Prostate gland (tissue), 2 donors: ENCODE measurements around the gene KCNJ5. TPM values are rescaled to one million over a fixed set of nuclear protein-coding genes. Genes with fewer than 3 reads are reported as not detected.

ENCODE experiments used
- DNase-seq: peaks from one replicate; pipeline ENCODE4 v3.0.0-alpha.2; 2019; ENCODE audit warnings: low spot score
- H3K27ac ChIP-seq, 2 donors: fragments of 200-600 bp; sonication (generic); 2 replicates each; pipeline ENCODE4 v1.5.1; 2017 to 2019
- H3K27me3 ChIP-seq: fragments of 200-600 bp; sonication (generic); replicated peaks from 2 replicates; pipeline ENCODE4 v1.5.1; 2019; ENCODE audit not compliant: insufficient read depth
- H3K36me3 ChIP-seq, 2 donors: fragments of 200-600 bp; sonication (generic); 1 replicate in 1 of 2; 2 replicates in 1 of 2; pipeline versions ENCODE4 v1.5.1 to v1.8.1; 2017 to 2019
- H3K4me1 ChIP-seq: fragments of 200-600 bp; sonication (generic); replicated peaks from 2 replicates; pipeline ENCODE4 v1.5.1; 2019
- H3K4me3 ChIP-seq, 2 donors: fragments of 200-600 bp; sonication (generic); 2 replicates each; pipeline ENCODE4 v1.5.1; 2017 to 2019
- H3K9me3 ChIP-seq: fragments of 200-600 bp; sonication (generic); 2 replicates; pipeline ENCODE4 v1.5.1; 2017
- CTCF ChIP-seq, 4 experiments: fragments of 200-600 bp in 2 of 4; fragments of 450-650 bp in 2 of 4; sonication (generic) in 2 of 4; IDR thresholded peaks; 1 replicate in 3 of 4; 2 replicates in 1 of 4; pipeline ENCODE4 v1.5.1; 2016 to 2019; ENCODE audit warnings: antibody characterized with exemption in 4 of 4, mild to moderate bottlenecking in 2 of 4, moderate library complexity in 2 of 4
- POLR2A ChIP-seq: fragments of 450-650 bp; IDR thresholded peaks from one replicate; pipeline ENCODE4 v1.6.1; 2016; ENCODE audit warnings: antibody characterized with exemption, mild to moderate bottlenecking
- POLR2AphosphoS5 ChIP-seq: sonication (generic); formaldehyde crosslinking; IDR thresholded peaks from one replicate; pipeline ENCODE4 v1.6.1; 2017; ENCODE audit warnings: antibody characterized with exemption
- WGBS: methylation state at CpG from one replicate; pipeline ENCODE4 v1.1.5; 2018; 5-methylcytosine and 5-hydroxymethylcytosine counted together
- intact Hi-C: fragments of 100-400 bp; cut with DNase I; formaldehyde crosslinking; loops from one replicate; pipeline ENCODE4 v1.14.2; 2022
- total RNA-seq, 2 donors: library from RNA; depleted of rRNA; stranded (reverse); fragments of >200 nt; gene quantifications; one replicate each; pipeline ENCODE4 v1.1.0, GENCODE V29; 2016

Gene KCNJ5
- total RNA-seq, 2 donors from 2014 or later: 3.9 to 4.7 TPM

- TF ChIP-seq POLR2A (no peak), CTCF (IDR thresholded peaks at IDR 0.05) (no peak), POLR2AphosphoS5 (no peak)
- Histone ChIP-seq H3K4me3 (no peak overlapping the region), H3K36me3 (no peaks in the 10 kb centered on the region), H3K27me3 (no peaks in the 10 kb centered on the region), H3K9me3 (no peaks in the 10 kb centered on the region), H3K4me1 (no peaks in the 10 kb centered on the region), H3K27ac (no peak overlapping the region)
- WGBS: 57% methylated on average over 4 of the region's 4 CpGs
- intact Hi-C loops: no loop called here
- no peak for DNase-seq
Observed at GRCh38 chr11:128862908-128863660, 28.1 kb upstream of the KCNJ5 start.

DNA sequence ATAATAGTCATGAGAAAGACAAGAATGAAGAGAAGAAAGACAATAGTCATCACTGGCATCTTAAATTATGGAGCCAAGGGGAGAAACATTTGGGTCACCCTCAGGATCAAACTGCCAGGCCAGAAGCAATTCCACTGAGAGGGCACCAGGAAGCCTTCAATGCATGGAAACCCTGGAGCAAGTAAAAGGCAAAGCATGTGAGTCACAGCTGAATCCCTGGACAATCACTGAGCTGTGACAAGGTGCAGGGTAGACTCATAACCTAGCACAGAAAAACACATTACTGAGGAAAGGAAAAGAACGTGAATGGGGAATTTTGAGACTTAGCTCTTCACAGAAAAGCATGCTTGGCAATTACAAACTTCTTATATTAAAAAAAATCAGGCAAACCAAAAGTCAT, 25.7 kb upstream of the KCNJ5 start:
- intact Hi-C loops: no loop called here
- no peaks in the 10 kb centered on the region for H3K9me3 ChIP-seq
- 96% methylated on average over 1 of the region's 1 CpG for WGBS
- H3K27ac ChIP-seq: no peak overlapping the region
- TF ChIP-seq CTCF (IDR thresholded peaks at IDR 0.05) (no peak), POLR2AphosphoS5 (no peak), POLR2A (no peak)
- H3K4me3 ChIP-seq: no peak overlapping the region
- DNase-seq: no peak
- no peaks in the 10 kb centered on the region for H3K27me3 ChIP-seq
- no peaks in the 10 kb centered on the region for H3K36me3 ChIP-seq
- H3K4me1 ChIP-seq: no peaks in the 10 kb centered on the region

- H3K4me1 ChIP-seq: no peaks in the 10 kb centered on the region
- H3K27ac ChIP-seq: no peak within 1 kb of the TSS
- H3K4me3 ChIP-seq: no peak within 1 kb of the TSS
- H3K36me3 ChIP-seq: no peaks in the 10 kb centered on the region
- H3K9me3 ChIP-seq: no peaks in the 10 kb centered on the region
- DNase-seq: no peak
- H3K27me3 ChIP-seq: no peaks in the 10 kb centered on the region
- 54% methylated on average over 8 of the region's 8 CpGs for WGBS
- intact Hi-C loops: no loop called here
- TF ChIP-seq POLR2AphosphoS5 (no peak), POLR2A (no peak), CTCF (IDR thresholded peaks at IDR 0.05) (no peak)
Observed at GRCh38 chr11:128867277-128867676, 23.9 kb upstream of the KCNJ5 start, which contains the start of gene KCNJ1. TSS of gene KCNJ1 (minus strand) at chr11:128867296. CDS start at chr11:128840243, 27,053 bp downstream.

DNA sequence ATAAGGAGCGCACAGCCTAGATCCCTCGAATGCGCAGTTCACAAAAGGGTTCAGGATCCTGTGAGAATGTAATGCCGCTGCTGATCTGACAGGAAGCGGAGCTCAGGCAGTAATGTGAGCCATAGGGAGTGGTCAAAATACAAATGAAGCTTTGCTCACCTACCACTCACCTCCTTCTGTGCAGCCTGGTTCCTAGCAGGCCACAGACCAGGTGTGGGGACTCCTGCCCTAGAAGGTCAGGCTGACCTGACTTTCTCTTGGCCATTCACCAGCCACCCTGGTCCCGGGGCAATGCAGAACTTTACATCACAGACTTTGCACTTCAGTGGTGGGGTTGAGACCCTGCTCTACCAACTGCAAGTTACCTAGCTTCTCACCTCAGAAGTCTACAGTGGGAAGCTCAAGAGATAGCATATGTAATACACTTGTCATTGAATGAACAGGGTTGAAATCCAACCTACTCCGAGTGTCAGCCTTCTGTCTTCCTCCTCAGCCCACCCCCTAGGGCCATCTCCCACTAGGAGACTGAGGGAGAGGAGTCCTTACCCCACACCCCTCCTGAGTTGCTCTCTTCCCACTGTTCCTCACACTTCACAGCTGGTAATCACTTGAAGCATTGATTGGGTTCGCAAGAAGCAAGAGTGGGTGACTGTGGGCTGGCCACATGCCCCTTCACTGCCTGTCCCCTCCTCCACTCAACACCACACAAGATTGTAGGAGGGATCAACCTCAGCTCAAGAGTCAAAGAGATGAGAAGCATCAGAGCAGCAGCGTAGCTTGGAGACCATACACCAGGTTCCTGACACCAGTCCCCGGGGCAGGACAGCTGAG, 22.1 kb upstream of the KCNJ5 start:
- Histone ChIP-seq H3K4me1 (no peaks in the 10 kb centered on the region), H3K4me3 (no peak overlapping the region), H3K27ac (no peak overlapping the region), H3K9me3 (no peaks in the 10 kb centered on the region), H3K27me3 (no peaks in the 10 kb centered on the region), H3K36me3 (no peaks in the 10 kb centered on the region)
- intact Hi-C loops: no loop called here
- WGBS: 93% methylated on average over 10 of the region's 10 CpGs
- TF ChIP-seq CTCF (IDR thresholded peaks at IDR 0.05) (no peak), POLR2A (no peak), POLR2AphosphoS5 (no peak)
- no peak for DNase-seq
